EH (cell line): Measurements from ENCODE around the gene TRIM25.
A peak's percentile ranks its signal among the peaks of the same experiment; 100 is the strongest.

Source experiments
- DNase-seq: peaks from one replicate; pipeline ENCODE4 v3.0.0-alpha.2; 2015; ENCODE audit warnings: low read depth

The TRIM25 gene

GRCh38 chr17:56896217-56896967, 17.5 kb downstream of the TRIM25 start:
- no peak for DNase-seq

GRCh38 chr17:56894859-56895455, 18.9 kb downstream of the TRIM25 start:
- DNase-seq, result no peak

- no peak for DNase-seq
These were observed 20.3 kb downstream of the TRIM25 start for GRCh38 chr17:56893503-56893902.

GRCh38 chr17:56892333-56892732, 21.5 kb downstream of the TRIM25 start:
- DNase-seq, result no peak

- no peak for DNase-seq
These were observed 22.1 kb downstream of the TRIM25 start for GRCh38 chr17:56891751-56892150.

GRCh38 chr17:56890906-56891674, 22.8 kb downstream of the TRIM25 start:
- DNase-seq, result no peak

GRCh38 chr17:56890390-56890789, 23.5 kb downstream of the TRIM25 start:
- no peak for DNase-seq

GRCh38 chr17:56887552-56888467, 26.0 kb downstream of the TRIM25 start:
- DNase-seq, result no peak

GRCh38 chr17:56887105-56887504, 26.7 kb downstream of the TRIM25 start:
- DNase-seq, result no peak

GRCh38 chr17:56886288-56886731, 27.5 kb downstream of the TRIM25 start:
- no peak for DNase-seq

GRCh38 chr17:56885312-56885657, 28.6 kb downstream of the TRIM25 start:
- DNase-seq, result no peak

- DNase-seq, result no peak
These were observed 29.2 kb downstream of the TRIM25 start for GRCh38 chr17:56884483-56885311.

- no peak for DNase-seq
These were observed 30.2 kb downstream of the TRIM25 start for GRCh38 chr17:56883616-56884015.

- no peak for DNase-seq
These were observed 32.1 kb downstream of the TRIM25 start for GRCh38 chr17:56881685-56882295.

- no peak for DNase-seq
These were observed 33.3 kb downstream of the TRIM25 start for GRCh38 chr17:56880571-56880970.

- DNase-seq, result peak; percentile 22
These were observed 33.7 kb downstream of the TRIM25 start for GRCh38 chr17:56880133-56880532.

GRCh38 chr17:56879280-56879679, 34.6 kb downstream of the TRIM25 start:
- no peak for DNase-seq

- no peak for DNase-seq
These were observed 37.1 kb downstream of the TRIM25 start for GRCh38 chr17:56876766-56877179.

- DNase-seq, result no peak
These were observed 43.7 kb downstream of the TRIM25 start for GRCh38 chr17:56870081-56870651.

- DNase-seq, result no peak
These were observed 45.1 kb downstream of the TRIM25 start for GRCh38 chr17:56868716-56869115.
